ENCODE results near the gene BORCS5.

DNA sequence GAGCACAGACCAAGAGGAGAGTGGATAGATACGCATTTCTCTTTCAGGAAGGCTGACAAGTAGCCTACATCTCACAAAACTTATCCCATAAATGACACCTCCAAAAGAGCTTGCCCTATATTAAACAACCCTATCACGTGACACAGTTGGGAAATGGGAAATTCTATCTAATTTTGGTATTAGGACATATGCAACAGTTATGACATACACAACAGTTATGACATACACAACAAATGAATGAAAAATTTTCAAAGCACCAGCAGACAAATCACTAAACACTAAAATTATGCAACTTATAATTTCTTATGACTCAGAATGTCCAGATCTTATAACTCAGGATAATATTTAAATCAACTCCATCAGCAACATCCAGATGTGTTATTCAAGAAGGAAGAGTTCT is 151.7 kb downstream of the BORCS5 start:
- TF ChIP-seq EGR1 (IDR thresholded peaks at IDR 0.05) (no peak), TCF12 (IDR thresholded peaks at IDR 0.05; ENCODE audit: low read depth) (no peak), TAF1 (IDR thresholded peaks at IDR 0.05; ENCODE audit: low read depth) (no peak), FOXM1 (IDR thresholded peaks at IDR 0.05; ENCODE audit: borderline replicate concordance, low read depth) (no peak), EP300 (IDR thresholded peaks at IDR 0.05; ENCODE audit: borderline replicate concordance) (no peak), RAD21 (IDR thresholded peaks at IDR 0.05; ENCODE audit: low read depth) (no peak), CEBPB (IDR thresholded peaks at IDR 0.05) (no peak), YY1 (IDR thresholded peaks at IDR 0.05; ENCODE audit: low read depth) (no peak), NFIC (IDR thresholded peaks at IDR 0.05) (no peak)
- TF ChIP-seq, protein P1, sequence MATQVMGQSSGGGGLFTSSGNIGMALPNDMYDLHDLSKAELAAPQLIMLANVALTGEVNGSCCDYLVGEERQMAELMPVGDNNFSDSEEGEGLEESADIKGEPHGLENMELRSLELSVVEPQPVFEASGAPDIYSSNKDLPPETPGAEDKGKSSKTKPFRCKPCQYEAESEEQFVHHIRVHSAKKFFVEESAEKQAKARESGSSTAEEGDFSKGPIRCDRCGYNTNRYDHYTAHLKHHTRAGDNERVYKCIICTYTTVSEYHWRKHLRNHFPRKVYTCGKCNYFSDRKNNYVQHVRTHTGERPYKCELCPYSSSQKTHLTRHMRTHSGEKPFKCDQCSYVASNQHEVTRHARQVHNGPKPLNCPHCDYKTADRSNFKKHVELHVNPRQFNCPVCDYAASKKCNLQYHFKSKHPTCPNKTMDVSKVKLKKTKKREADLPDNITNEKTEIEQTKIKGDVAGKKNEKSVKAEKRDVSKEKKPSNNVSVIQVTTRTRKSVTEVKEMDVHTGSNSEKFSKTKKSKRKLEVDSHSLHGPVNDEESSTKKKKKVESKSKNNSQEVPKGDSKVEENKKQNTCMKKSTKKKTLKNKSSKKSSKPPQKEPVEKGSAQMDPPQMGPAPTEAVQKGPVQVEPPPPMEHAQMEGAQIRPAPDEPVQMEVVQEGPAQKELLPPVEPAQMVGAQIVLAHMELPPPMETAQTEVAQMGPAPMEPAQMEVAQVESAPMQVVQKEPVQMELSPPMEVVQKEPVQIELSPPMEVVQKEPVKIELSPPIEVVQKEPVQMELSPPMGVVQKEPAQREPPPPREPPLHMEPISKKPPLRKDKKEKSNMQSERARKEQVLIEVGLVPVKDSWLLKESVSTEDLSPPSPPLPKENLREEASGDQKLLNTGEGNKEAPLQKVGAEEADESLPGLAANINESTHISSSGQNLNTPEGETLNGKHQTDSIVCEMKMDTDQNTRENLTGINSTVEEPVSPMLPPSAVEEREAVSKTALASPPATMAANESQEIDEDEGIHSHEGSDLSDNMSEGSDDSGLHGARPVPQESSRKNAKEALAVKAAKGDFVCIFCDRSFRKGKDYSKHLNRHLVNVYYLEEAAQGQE (IDR thresholded peaks at IDR 0.05; ENCODE audit: low read depth): no peak
- TF ChIP-seq, protein P2, sequence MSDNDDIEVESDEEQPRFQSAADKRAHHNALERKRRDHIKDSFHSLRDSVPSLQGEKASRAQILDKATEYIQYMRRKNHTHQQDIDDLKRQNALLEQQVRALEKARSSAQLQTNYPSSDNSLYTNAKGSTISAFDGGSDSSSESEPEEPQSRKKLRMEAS (IDR thresholded peaks at IDR 0.05): no peak
- TF ChIP-seq, protein P3, sequence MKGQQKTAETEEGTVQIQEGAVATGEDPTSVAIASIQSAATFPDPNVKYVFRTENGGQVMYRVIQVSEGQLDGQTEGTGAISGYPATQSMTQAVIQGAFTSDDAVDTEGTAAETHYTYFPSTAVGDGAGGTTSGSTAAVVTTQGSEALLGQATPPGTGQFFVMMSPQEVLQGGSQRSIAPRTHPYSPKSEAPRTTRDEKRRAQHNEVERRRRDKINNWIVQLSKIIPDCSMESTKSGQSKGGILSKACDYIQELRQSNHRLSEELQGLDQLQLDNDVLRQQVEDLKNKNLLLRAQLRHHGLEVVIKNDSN (IDR thresholded peaks at IDR 0.05): no peak
